Cerebellar nuclear complex (tissue), 1 donor: ENCODE results near the gene ARVCF.
"Not testable (repeated sequence)": the region's sequence is repeated elsewhere in the genome, so short reads cannot be mapped to it uniquely, and the experiment has no call there.

Experiments
- DNase-seq, 2 experiments: peaks; one replicate each; lab custom pipeline; 2025; lab: John Stamatoyannopoulos, UW

Gene ARVCF

GRCh38 chr22:19936513-19936912, 80.1 kb downstream of the ARVCF start:
- no peak for DNase-seq

- DNase-seq: not testable (repeated sequence)
Observed at GRCh38 chr22:19935123-19935718, 81.4 kb downstream of the ARVCF start.

- DNase-seq: no peak
Observed at GRCh38 chr22:19933341-19934241, 83.0 kb downstream of the ARVCF start.

GRCh38 chr22:19932367-19933206, 84.0 kb downstream of the ARVCF start:
- no peak for DNase-seq

GRCh38 chr22:19931514-19931913, 85.1 kb downstream of the ARVCF start:
- no peak for DNase-seq

GRCh38 chr22:19930551-19931486, 85.8 kb downstream of the ARVCF start:
- DNase-seq: no peak

- peak; percentile 70 to 80 for DNase-seq
Observed at GRCh38 chr22:19929586-19930550, 86.8 kb downstream of the ARVCF start.

GRCh38 chr22:19928207-19928606, 88.4 kb downstream of the ARVCF start:
- no peak for DNase-seq

- no peak for DNase-seq
Observed at GRCh38 chr22:19927696-19928095, 88.9 kb downstream of the ARVCF start.

- DNase-seq: not testable (repeated sequence)
Observed at GRCh38 chr22:19926028-19926427, 90.6 kb downstream of the ARVCF start.

GRCh38 chr22:19923914-19924513, 92.6 kb downstream of the ARVCF start:
- DNase-seq: no peak

GRCh38 chr22:19921544-19922081, 95.0 kb downstream of the ARVCF start:
- no peak for DNase-seq
